ENCODE results near the gene PCCA.
"Not testable (repeated sequence)": the region's sequence is repeated elsewhere in the genome, so short reads cannot be mapped to it uniquely, and the experiment has no call there.

The PCCA gene

GRCh38 chr13:100098445-100099116, 9.7 kb downstream of the PCCA start:
- DNase-seq = no peak

- not testable (repeated sequence) for DNase-seq
These were observed 10.2 kb downstream of the PCCA start for GRCh38 chr13:100099117-100099445.

DNA sequence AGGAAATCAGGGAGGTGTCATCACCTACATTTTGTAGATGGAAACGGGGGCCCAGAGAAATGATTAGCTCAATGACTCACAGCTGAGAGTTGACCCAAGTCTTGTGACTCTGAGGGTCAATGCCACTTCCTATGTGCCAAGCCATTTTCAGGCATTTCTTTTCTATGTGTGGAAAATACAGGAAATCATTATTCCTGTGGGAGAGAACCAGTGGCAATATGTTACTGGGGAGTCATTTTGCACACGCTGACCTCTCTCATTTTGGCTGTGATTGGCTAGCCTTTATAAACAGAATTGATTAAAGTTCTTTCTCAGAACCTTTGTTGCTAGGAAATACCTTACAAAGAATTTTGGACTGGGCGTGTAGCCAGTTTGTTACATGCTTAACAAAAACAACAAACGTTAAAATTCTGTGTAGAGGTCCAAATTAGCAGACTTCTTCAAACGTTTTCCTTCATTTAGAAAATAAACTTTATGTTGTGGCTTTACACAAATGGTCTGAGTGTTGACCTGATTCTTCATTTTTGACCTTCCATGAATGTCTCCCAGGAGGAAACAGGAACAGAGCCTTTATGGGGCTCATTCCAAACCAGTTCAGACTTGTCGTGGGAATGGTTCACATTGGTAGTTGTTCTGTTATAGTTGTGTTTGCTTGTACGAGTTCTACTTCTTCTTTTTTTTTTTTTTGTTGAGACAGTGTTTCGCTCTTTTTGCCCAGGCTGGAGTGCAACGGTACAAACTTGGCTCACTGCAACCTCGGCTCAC, 11.4 kb downstream of the PCCA start:
- peak; percentile 37 for DNase-seq

DNA sequence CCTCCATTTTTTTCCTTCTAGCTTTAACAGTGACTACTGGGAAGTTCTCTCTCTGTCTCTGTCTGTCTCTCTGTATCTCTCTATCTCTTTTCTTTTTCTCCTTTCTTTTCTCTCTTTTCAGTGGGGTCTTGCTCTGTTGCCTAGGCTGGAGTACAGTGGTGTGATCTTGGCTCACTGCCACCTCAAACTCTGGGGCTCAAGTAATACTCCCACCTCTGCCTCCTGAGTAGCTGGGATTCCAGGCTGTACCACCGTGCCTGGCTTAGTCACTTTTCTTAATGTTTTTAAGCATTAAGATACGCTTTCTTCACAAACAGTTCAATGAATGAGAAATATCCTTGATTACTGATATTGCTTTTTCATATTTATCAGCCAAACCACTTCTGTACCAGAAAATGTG, 13.1 kb downstream of the PCCA start:
- DNase-seq = no peak

- DNase-seq = no peak
These were observed 17.1 kb downstream of the PCCA start for GRCh38 chr13:100106005-100106404.

DNA sequence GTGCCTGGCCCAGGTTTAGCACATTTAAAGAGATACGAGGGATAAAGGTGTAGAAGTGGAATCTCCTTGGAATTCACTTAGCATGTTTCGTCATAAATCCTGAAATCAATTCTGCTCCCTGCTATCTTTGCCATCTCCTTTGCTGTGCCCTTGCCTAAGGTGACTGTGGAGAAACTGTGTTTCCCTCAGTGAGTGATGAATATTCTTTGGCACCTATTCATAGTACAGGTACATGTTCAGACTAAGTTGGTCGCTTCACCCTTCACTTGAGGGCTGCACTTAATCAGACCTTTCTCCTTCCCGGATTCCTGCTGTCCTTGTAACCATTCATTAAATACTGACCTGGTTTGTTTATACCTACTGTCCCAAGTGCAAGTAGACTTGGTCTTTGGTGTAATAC, 17.8 kb downstream of the PCCA start:
- DNase-seq = no peak

DNA sequence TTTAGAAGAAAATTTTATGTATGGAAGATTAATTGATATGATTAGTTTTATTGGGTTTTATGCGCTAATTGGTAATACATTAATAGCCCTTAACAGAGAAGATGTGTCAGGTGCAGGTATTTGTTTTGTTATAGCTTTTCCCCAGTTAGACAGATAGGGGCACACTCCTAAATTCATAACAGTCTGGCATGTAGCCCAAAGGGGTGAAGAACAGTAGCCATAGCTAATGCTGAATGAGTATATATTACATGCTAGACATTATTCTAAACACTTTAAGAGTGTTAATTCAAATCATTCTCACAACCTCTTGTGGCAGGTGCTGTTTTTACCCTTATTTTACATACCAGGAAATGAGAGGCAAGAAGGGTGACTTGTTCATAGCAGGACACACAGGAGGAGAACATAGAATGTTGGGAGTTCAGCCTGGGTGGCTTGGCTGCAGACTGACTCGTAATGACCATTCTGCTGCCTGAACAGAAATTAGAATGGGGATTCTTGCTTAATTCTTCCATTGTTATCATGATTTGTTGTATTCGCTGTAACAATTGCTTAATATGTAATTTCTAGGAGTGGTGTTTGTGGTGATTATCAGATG, 20.1 kb downstream of the PCCA start:
- DNase-seq = no peak

- DNase-seq = no peak
These were observed 21.4 kb downstream of the PCCA start for GRCh38 chr13:100110269-100110668.

- DNase-seq = no peak
These were observed 23.4 kb downstream of the PCCA start for GRCh38 chr13:100112186-100112838.

GRCh38 chr13:100115693-100116254, 26.9 kb downstream of the PCCA start:
- no peak for DNase-seq

DNA sequence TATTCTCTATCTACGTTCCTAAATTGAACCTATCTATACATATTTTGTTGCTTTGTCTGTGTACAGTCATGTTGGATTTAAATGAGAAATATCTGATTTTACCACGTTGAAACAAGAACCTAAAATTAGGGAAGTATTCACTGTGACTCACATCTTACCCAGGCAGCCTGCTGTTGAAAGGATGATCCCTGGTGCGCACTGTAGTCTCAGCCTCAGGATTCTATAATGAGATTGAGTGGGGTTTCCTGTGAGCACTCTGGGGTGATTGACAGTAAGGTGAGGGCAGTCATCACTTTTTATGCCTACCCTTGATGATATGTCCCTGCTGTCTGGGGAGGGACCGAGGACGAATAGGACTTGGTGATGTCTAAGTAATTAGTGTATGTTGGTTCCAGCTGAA, 35.4 kb downstream of the PCCA start:
- DNase-seq = no peak

GRCh38 chr13:100125946-100126345, 37.1 kb downstream of the PCCA start:
- DNase-seq = no peak

DNA sequence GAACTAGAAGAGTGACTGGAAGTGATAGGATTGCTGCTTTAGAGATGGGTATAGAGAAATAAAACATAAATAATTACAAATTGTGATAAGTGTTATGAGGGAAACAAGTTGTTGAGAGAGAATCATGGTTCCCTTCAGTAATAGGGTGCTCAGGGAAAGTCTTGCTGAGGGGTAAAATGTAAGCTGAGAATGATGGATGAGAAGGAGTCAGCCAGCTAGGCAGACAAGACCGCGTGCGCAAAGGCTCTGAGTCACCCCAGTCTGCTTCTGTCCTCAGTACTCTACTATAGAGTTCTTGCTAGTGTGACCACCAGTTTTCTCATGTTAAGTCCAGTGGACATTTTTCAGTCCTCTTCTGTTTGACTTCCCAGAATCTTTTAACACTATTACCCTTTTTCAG, 39.5 kb downstream of the PCCA start:
- DNase-seq = no peak

DNA sequence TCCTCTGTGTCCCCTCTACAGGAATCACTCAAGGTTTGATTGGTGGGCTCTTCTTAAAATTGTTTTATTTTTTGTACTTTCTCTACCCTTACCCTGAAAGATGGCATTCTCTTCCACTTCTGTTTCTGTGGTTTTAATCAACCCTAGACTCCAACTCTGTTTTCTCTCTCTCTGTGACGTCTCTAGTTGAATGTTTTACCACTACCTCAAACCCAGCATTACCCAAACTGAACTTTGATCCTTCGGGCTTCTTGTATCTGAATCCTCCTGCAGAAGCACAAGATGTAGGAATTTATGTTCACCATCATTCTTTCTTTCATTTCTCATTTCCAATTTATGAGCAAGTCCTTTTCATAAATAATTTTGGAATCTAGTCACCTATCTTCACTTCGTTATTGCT, 39.9 kb downstream of the PCCA start:
- DNase-seq = no peak

DNA sequence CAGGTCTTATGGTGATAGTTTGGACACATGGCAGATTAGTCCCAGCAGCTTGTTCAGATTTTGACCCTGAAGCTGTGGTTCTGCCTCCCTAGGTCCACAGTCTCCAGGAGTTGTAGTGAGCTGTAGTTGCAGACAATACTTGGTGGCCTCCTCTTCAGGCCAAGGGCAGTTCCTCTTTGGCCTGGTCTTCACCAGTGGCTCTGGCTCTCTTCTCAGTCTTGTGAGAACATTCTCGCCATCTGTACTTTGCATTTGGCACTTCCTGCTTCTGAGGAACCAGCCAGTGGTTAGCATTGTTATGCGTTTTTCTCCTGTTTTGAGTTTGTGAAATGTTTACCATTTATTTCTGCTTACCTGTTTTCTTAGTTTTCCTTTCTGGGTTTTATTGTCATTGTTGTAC, 40.7 kb downstream of the PCCA start:
- no peak for DNase-seq

DNA sequence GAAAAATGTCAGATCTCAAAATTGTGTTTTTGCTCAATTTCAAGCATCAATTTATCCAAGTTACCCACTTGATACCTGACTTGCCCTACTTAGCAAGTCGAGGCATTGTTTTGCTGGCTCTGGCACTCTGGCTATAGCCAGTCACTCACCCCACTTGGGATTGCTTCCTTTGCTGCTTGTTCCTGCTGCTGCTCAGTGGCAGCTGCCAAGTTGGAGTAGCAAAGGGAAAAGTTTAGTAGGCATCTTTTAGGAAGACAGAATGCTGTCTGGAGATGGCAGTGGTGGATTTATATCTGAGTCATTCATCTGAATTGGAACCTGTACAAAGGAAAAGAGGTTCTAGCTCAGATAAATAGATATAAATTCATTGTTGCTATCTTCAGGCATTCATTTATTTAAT, 41.2 kb downstream of the PCCA start:
- peak; percentile 20 for DNase-seq

DNA sequence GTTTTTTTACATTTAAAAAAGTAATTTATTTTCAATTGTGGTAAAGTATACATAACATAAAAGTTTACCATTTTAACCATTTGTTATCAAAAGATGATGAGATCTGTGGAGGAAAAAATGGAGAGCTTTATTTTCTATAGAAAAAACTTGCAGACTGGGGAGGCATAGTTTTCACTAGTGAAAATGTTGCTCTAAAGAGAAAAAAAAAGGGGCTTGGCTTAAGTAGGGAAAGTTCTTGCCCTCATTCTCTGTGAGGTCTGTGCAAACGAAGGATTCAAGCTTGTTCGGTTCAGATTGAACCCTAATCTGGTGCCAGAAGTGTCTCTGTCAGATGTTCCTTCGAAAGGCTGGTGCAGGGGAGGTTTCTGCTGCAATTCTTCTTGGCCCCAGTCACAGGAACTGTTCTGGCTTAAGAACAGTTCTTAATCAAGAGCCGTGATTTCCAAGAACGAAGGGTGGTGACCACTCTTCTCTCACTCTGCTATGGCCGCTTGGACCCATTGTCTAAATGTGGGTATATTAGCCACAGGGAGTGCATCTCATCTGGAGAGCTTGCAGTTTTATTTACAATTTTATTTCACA, 42.1 kb downstream of the PCCA start:
- DNase-seq = no peak

GRCh38 chr13:100131863-100132574, 43.1 kb downstream of the PCCA start:
- DNase-seq = no peak

- no peak for DNase-seq
These were observed 50.1 kb downstream of the PCCA start for GRCh38 chr13:100138859-100139491.

DNA sequence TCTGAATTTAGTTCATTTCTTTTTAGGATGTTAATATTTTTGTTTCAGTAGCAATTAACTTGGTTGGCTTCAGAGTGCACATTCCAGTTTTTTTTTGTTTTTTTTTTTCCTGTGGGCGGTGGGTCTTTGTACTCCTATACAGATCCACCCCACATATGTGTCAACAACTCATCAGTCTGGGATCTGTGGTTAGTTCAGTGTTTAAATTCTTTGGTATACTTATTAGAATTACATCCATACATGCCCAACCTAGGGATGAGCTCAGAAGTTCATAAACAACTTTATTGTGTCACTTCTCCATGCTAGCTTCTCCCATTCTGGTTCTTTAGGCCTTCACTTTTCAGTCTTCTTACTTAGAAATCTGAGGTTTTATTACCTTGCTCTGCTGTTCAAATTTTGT, 50.9 kb downstream of the PCCA start:
- DNase-seq = no peak

GRCh38 chr13:100140441-100140840, 51.5 kb downstream of the PCCA start:
- DNase-seq = no peak

DNA sequence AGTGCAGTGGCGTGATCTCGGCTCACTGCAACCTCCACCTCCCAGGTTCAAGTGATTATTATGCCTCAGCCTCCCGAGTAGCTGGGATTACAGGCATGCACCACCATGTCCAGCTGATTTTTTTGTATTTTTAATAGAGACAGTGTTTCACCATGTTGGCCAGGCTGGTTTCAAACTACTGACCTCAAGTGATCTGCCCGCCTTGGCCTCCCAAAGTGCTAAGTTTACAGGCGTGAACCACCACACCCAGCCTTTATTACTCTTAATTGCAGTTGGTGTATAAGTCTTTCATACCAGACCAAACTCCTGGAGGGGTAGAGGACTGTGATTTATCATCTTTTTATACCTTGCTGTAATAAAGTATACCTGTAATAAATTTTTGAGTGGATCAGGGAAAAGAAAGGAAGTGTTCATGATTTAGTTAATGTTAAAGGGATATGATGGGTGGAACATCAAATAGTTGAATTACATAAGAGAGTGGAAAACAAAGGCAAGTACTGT, 52.6 kb downstream of the PCCA start:
- not testable (repeated sequence) for DNase-seq
